Measurements from ENCODE around the gene CFAP52. TPM values are rescaled to one million over a fixed set of nuclear protein-coding genes. Genes with fewer than 3 reads are reported as not detected.

CFAP52 gene
- total RNA-seq, 5 donors from 2014 or later (not counting 1 experiment from before 2014, with no cell fraction given) = not detected

Other genes starting within 250 kb of the CFAP52 start
- 10 to 100 TPM; 34.1 to 65.2 (median 57.8) TPM for gene STX8, start 822 bp upstream of the CFAP52 start, total RNA-seq
- under 1 TPM; 0.16 to 0.35 (median 0.23) TPM for gene USP43, start 68.9 kb downstream of the CFAP52 start, total RNA-seq
- not detected for gene DHRS7C, start 214.9 kb downstream of the CFAP52 start, total RNA-seq
- not detected for gene GSG1L2, start 245.4 kb downstream of the CFAP52 start, total RNA-seq
- gene GLP2R, start 249.3 kb downstream of the CFAP52 start, total RNA-seq = not detected

Data from T-cell (primary cell).